ENCODE results near the gene MRPL23.

DNA sequence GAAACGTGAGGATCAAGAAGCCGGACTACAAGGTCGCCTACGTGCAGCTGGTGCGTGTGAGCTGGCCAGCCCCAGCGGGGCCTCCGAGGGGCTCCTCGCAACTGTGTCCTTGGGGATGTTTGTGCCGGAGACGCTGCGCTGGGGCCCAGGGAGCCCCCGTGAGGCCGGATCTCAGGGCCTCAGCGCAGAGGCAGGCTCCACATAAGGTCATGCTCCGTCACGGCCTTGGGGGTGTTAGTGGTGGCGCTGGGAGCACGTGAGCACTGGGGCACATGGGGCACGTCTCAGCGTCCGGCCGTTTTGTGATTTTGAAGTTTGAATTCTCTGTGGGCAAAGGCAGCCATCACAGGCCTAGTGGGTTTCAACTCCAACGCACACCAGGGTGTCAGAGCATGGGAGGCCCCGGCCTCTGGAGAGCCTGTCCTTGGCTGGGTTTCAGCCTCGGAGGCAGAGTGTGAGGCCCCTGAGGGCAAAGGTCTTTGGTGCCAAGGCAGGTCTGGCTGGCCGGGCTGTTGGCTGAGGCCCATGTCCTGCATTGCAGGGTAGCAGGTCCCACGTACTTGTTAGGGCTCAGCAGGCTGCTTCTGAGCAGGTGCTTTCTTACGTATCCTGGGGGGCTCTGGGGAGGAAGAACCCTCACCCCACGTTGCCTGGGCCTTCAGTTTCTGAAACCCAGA lies 5.8 kb downstream of the MRPL23 start:
- TF ChIP-seq ZNF274 (IDR thresholded peaks at IDR 0.05; ENCODE audit: low read depth, low read length) (no peak), YY1 (IDR thresholded peaks at IDR 0.05; ENCODE audit: insufficient read depth, insufficient read length) (no peak)
